ENCODE results near the gene SLC35A3.
A peak's percentile ranks its signal among the peaks of the same experiment; 100 is the strongest.
"Not testable (repeated sequence)": the region's sequence is repeated elsewhere in the genome, so short reads cannot be mapped to it uniquely, and the experiment has no call there.

The SLC35A3 gene

GRCh38 chr1:100037656-100037926 is 67.8 kb downstream of the SLC35A3 start:
- DNase-seq: no peak

- peak; percentile 92 for DNase-seq
Observed at GRCh38 chr1:100037927-100038659, 68.3 kb downstream of the SLC35A3 start.

- peak; percentile 90 for DNase-seq
Observed at GRCh38 chr1:100038660-100039287, 69.0 kb downstream of the SLC35A3 start.

DNA sequence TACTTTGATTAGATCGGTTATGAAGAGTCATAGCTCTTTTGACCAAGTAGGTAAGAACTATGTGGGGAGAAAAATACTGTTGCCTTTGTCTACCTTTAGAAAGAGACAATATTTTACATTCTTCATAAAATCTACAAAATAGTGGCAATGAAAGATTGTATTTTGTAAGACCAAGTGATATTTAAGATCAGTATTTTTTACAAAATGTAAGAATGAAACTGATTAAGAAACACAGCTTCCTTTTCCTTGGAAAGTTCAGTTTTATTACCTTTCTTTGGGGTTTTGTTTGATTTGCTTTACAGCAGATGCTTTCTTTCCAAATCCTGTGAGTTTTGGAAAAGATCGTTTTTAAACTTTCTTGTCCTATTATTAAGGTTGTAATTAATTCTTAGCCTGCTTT is 69.8 kb downstream of the SLC35A3 start:
- no peak for DNase-seq

- DNase-seq: no peak
Observed at GRCh38 chr1:100045206-100045605, 75.4 kb downstream of the SLC35A3 start.

- DNase-seq: not testable (repeated sequence)
Observed at GRCh38 chr1:100047235-100047708, 77.5 kb downstream of the SLC35A3 start.

DNA sequence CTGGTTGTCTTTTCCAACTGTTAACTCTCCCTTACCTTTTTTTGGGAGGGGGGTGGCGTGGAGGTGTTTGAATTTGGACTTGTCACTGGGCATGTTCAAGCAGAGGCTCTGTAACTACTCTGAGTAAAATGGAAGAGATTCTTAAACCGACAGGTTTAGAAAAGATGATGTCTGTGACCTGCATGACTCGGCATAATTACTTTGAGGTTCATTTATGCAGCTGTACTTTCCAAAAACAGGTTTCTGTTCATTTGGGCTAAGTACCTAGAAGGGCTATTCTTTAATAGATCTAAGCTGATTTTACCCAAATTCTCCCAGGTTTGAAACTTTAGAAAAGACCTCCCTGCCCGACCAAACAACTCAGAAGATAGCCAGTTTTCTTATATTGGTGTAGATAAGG is 80.3 kb downstream of the SLC35A3 start:
- no peak for DNase-seq

DNA sequence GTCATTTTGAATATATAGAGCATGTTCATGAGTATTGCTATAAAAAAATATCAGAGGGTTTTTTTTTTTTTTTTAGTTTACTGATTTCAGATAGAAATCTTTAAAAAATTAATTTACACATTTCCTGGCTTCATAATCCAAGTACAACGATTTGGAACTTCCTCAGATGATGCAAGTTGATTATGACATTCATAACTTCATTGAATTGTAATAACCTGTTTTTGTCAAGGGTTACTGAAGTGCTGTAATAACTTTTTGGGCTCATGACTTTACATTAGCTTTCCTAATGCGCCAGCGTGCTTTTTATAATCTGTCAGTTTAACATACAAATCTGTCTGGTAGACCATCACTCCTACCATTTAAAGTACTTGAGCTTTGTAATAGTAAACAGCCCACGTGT is 81.6 kb downstream of the SLC35A3 start:
- DNase-seq: no peak

DNA sequence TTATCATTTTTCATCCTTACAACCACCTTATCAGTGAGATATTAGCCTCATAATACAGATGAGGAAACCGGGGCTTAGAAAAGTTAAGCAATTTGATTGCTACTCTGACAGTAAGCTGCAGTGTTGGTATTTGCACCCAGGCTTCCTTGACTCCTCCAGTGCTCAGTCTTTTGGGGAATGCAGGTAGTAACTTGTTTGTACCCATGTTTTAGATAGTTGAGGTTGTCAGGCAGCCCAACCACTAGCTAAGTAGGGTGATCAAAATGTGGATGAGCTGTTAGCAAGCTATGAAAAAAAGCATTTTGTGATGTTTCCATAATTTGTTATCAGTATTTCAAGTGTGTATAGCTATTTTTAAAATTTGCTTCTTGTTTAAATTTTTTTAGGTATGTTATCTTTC is 82.1 kb downstream of the SLC35A3 start:
- no peak for DNase-seq

GRCh38 chr1:100053119-100053518 is 83.3 kb downstream of the SLC35A3 start:
- DNase-seq: no peak

DNA sequence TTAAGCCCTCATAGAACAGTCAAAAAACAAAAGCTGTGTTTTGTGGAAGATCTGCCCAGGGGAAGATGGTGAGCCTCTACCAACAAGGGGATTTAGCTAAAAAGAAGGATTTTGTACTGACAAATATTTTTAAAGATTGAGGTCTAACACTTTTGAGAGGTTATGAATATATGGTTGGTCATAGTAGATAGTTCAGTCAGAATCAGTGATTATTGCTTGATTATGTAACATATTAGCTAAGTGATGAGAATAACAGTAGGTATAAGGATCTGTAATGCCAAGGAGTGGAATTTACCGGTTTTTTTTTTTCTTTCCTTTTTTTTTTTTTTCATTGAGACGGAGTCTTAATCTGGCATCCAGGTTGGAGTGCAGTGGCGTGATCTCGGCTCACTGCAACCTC is 83.9 kb downstream of the SLC35A3 start:
- no peak for DNase-seq

GRCh38 chr1:100061681-100062080 is 91.9 kb downstream of the SLC35A3 start:
- no peak for DNase-seq

DNA sequence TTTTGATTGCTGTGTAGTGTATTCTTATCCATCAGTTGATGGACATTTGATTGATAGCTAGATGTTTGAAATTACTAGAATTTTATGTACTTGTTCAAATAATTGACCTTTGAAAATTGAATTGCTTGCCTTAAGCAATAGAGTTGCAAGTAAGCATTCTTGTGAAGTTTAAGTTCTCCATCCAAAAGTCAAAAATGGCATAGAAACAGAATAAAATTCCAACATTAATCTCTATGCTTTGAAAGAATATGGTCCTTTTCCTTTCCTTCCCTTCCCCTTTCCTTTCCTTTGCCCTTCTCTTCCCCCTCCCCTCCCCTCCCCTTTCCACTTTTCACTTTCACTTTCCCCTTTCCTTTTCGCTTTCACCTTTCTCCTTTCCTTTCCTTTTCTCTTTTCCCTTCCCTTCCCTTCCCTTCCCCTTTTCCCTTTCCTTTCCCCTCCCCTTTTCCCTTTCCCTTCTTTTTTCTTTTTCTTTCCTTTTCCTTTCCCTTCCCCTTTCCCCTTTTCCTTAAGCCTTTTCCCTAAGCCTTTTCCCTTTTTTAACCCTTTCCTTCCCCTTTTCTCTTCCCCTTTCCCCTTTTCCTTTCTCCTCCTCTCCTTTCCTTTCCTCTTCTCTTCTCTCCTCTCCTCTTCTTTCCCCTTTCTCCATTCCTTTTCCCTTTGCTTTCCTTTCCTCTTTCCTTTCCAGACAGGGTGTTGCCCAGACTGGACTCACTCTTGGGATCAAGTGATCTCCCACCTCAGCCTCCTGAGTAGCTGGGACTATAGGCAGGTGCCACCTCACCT is 95.6 kb downstream of the SLC35A3 start:
- no peak for DNase-seq

GRCh38 chr1:100065969-100066227 is 96.1 kb downstream of the SLC35A3 start:
- DNase-seq: no peak

DNA sequence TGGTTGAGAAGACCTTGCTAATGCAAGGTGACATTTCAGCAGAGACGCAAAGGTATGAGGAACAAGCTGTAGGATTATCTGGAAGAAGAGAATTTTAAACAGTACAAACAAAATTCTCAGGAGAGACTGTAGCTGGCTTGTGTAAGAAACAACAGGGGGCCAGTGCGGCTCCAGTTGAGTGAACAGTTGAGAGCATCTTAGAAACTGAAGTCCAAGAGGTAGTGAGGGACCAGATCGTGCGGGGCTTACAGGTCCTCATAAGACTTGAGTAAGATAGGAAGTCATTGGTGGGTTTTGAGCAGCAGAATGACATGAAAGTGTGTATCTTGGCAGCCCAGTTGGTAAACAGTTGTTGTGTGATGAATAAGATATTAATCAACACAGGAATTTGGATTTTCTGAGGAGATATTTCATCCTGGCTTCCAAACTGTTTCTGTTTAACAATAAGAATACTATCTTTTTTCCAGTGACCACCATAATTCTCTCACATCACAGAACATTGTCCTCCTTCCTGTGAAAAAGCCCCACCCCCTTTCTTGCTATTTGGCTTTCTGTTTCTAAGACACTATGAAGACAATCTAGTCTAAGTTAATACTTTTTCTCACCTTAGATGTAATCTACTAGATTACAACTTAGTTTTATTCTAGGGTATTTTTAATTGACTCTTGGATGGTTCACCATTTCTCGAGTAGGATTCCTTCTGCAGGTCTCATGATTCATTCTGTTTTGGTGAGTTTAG is 100.6 kb downstream of the SLC35A3 start:
- DNase-seq: no peak

GRCh38 chr1:100073531-100073930 is 103.7 kb downstream of the SLC35A3 start:
- DNase-seq: no peak

- DNase-seq: no peak
Observed at GRCh38 chr1:100074604-100075395, 105.0 kb downstream of the SLC35A3 start.

DNA sequence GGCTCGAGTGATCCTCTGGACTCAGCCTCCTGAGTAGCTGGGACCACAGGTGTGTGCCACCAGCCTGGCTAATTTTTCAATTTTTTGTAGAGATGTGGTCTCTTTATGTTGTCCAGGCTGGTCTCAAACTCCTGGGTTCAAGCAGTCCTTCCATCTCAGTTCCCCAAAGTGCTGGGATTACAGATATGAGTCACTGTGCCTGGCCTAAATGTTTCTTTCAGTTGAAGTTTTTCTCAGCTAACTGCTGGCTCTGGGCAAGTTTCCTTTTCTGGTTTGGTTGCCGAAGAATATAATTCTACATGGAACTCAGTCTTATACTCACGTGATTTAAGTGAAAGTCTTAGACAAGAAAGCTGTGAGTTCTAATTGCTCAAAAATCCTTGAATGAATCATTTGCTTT is 106.0 kb downstream of the SLC35A3 start:
- DNase-seq: no peak

- DNase-seq: no peak
Observed at GRCh38 chr1:100076319-100076718, 106.5 kb downstream of the SLC35A3 start.

DNA sequence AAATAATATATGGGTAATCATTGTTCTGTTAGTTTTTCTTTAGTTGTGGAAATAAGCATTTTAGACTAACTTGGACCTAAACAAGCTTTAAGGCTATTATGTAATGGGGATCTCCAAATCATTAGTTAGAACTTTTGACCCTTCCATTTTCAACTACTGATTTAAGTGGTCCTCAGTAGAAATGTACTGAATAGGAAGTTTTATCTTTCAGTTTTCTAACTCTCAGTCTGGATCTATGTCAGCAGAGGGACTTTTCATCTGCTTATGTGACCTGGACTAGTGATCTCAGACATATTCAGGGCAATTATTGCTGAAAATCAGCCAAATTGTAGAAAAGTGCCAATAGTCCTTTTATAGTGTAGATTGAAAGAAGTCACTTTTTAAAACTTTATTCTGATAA is 106.9 kb downstream of the SLC35A3 start:
- no peak for DNase-seq

DNA sequence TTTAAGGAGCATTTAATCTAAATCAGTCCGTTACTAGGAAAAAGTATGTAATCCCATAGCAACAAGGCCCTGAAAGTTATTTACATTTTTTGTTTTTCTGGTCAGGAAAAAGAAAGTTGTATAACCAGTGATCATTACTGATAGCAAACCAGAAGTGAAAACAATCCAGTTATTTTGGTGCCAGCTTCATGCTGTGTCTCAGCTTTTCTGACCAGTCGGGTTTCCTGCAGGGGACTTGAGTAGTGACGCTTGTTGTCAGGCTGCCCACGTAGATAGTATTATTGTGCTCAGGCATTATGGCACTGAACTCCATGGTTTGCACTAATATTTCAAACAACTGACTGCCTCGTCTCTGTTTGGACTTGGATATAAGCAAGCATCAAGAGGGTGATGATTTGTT is 107.7 kb downstream of the SLC35A3 start:
- DNase-seq: no peak

GRCh38 chr1:100080331-100080730 is 110.5 kb downstream of the SLC35A3 start:
- DNase-seq: no peak
